Esophagus squamous epithelium (tissue), 5 donors: ENCODE measurements around the gene ALPK1. TPM values are rescaled to one million over a fixed set of nuclear protein-coding genes. Genes with fewer than 3 reads are reported as not detected.

Experiments used
- DNase-seq: peaks from one replicate; lab custom pipeline; 2025; lab: John Stamatoyannopoulos, UW
- H3K27ac ChIP-seq, 4 donors: fragments of 200-600 bp; sonication (generic); one replicate each; pipeline ENCODE4 v1.5.1; 2016 to 2019; ENCODE audit warnings: mild to moderate bottlenecking in 1 of 4
- H3K27me3 ChIP-seq, 4 donors: fragments of 200-600 bp; sonication (generic); 1 replicate in 3 of 4; 2 replicates in 1 of 4; pipeline versions ENCODE4 v1.5.1 to v1.6.0; 2017 to 2021; ENCODE audit warnings: antibody characterized with exemption in 1 of 4
- H3K36me3 ChIP-seq, 3 donors: fragments of 200-600 bp; sonication (generic); one replicate each; pipeline ENCODE4 v1.5.1; 2016 to 2019
- H3K4me1 ChIP-seq, 3 donors: fragments of 200-600 bp; sonication (generic); one replicate each; pipeline ENCODE4 v1.5.1; 2017 to 2019
- H3K4me3 ChIP-seq, 4 donors: fragments of 200-600 bp; sonication (generic); 1 replicate in 3 of 4; 2 replicates in 1 of 4; pipeline ENCODE4 v1.5.1; 2016 to 2019; ENCODE audit warnings: mild to moderate bottlenecking in 2 of 4, moderate library complexity in 1 of 4
- H3K9me3 ChIP-seq, 3 donors: fragments of 200-600 bp; sonication (generic); one replicate each; pipeline ENCODE4 v1.5.1; 2016 to 2019
- POLR2A ChIP-seq, 4 donors: fragments of 450-650 bp; IDR thresholded peaks; one replicate each; pipeline ENCODE4 v1.6.1; 2017; ENCODE audit warnings: antibody characterized with exemption in 4 of 4, mild to moderate bottlenecking in 4 of 4, moderate library complexity in 3 of 4
- WGBS, 2 donors: methylation state at CpG; one replicate each; pipeline ENCODE4 v1.1.5; 2018; 5-methylcytosine and 5-hydroxymethylcytosine counted together
- intact Hi-C: fragments of 100-400 bp; cut with DNase I; formaldehyde crosslinking; loops from one replicate; pipeline ENCODE4 v1.15.0; 2022
- total RNA-seq, 4 donors: library from RNA; depleted of rRNA; stranded (reverse); fragments of >200 nt; gene quantifications; one replicate each; pipeline ENCODE4 v1.1.0, GENCODE V29; 2016
- TF ChIP-seq, protein P1 (sequence below), 6 experiments: fragments of 450-650 bp in 4 of 6; fragments of 200-600 bp in 2 of 6; sonication (generic) in 2 of 6; IDR thresholded peaks; one replicate each; pipeline ENCODE4 v1.5.1; 2016 to 2019; ENCODE audit warnings: antibody characterized with exemption in 6 of 6, mild to moderate bottlenecking in 4 of 6, moderate library complexity in 4 of 6
- donor health status: DM: yes; HTN: yes; CAD: no.

The ALPK1 gene
- total RNA-seq, 4 donors from 2014 or later: 12.6 to 19.5 (median 12.8) TPM

DNA sequence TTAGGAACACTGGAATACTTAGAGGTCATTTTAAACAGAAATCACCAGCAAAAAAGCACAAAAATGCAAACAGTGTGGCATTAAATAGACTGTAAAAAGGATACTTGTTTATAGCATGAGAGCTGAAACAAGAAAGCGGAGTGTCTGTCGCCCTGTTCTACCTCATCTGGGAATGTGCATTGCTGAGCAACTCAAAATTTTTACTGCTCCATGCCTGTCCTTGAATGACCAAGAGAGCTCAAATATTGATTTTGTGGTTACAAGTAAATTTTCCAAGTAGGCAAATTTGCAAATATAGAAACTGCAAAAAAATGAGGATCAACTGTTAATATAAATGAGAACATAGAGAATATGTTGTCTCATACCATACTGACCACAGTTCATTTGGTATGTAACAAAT lies 40.1 kb upstream of the ALPK1 start:
- H3K9me3 ChIP-seq: no peaks in the 10 kb centered on the region
- H3K27me3 ChIP-seq: no peaks in the 10 kb centered on the region
- no peak overlapping the region for H3K4me3 ChIP-seq
- no peak overlapping the region for H3K27ac ChIP-seq
- no peak for DNase-seq
- H3K4me1 ChIP-seq: no peaks in the 10 kb centered on the region
- no peak for TF ChIP-seq POLR2A (IDR thresholded peaks at IDR 0.05)
- TF ChIP-seq, protein P1, sequence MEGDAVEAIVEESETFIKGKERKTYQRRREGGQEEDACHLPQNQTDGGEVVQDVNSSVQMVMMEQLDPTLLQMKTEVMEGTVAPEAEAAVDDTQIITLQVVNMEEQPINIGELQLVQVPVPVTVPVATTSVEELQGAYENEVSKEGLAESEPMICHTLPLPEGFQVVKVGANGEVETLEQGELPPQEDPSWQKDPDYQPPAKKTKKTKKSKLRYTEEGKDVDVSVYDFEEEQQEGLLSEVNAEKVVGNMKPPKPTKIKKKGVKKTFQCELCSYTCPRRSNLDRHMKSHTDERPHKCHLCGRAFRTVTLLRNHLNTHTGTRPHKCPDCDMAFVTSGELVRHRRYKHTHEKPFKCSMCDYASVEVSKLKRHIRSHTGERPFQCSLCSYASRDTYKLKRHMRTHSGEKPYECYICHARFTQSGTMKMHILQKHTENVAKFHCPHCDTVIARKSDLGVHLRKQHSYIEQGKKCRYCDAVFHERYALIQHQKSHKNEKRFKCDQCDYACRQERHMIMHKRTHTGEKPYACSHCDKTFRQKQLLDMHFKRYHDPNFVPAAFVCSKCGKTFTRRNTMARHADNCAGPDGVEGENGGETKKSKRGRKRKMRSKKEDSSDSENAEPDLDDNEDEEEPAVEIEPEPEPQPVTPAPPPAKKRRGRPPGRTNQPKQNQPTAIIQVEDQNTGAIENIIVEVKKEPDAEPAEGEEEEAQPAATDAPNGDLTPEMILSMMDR (IDR thresholded peaks at IDR 0.05): no peak
- 95 to 98% methylated on average over 2 of the region's 2 CpGs for WGBS, 2 donors
- peaks cover 0 to 45% (median 3%) of the 10 kb centered on the region in 3 donors for H3K36me3 ChIP-seq
- intact Hi-C loops: no loop called here

GRCh38 chr4:112266823-112267222 lies 30.3 kb upstream of the ALPK1 start:
- intact Hi-C loops: no loop called here
- 71 to 73% methylated on average over 2 of the region's 2 CpGs for WGBS, 2 donors

GRCh38 chr4:112270051-112270450 lies 27.1 kb upstream of the ALPK1 start:
- WGBS, 2 donors: 78 to 87% methylated on average over 1 of the region's 1 CpG
- Histone ChIP-seq H3K27ac (no peak overlapping the region), H3K27me3 (no peaks in the 10 kb centered on the region), H3K4me3 (no peak overlapping the region), H3K9me3 (no peaks in the 10 kb centered on the region), H3K36me3 (peaks cover 0 to 42% (median 0%) of the 10 kb centered on the region in 3 donors), H3K4me1 (no peaks in the 10 kb centered on the region)
- no peak for DNase-seq
- intact Hi-C loops: no loop called here
- TF ChIP-seq, protein P1 (IDR thresholded peaks at IDR 0.05): no peak
- no peak for TF ChIP-seq POLR2A (IDR thresholded peaks at IDR 0.05)

More at GRCh38 chr4:112266823-112267222, 30.3 kb upstream of the ALPK1 start:
- Histone ChIP-seq H3K27me3 (no peaks in the 10 kb centered on the region), H3K4me1 (no peaks in the 10 kb centered on the region), H3K4me3 (no peak overlapping the region), H3K27ac (no peak overlapping the region), H3K9me3 (no peaks in the 10 kb centered on the region), H3K36me3 (peaks cover 0 to 67% (median 0%) of the 10 kb centered on the region in 3 donors)
- no peak for DNase-seq
- no peak for TF ChIP-seq POLR2A (IDR thresholded peaks at IDR 0.05)
- TF ChIP-seq, protein P1 (IDR thresholded peaks at IDR 0.05): peak in 4 of 6 experiments; percentile 29 to 43 (median 31)

DNA sequence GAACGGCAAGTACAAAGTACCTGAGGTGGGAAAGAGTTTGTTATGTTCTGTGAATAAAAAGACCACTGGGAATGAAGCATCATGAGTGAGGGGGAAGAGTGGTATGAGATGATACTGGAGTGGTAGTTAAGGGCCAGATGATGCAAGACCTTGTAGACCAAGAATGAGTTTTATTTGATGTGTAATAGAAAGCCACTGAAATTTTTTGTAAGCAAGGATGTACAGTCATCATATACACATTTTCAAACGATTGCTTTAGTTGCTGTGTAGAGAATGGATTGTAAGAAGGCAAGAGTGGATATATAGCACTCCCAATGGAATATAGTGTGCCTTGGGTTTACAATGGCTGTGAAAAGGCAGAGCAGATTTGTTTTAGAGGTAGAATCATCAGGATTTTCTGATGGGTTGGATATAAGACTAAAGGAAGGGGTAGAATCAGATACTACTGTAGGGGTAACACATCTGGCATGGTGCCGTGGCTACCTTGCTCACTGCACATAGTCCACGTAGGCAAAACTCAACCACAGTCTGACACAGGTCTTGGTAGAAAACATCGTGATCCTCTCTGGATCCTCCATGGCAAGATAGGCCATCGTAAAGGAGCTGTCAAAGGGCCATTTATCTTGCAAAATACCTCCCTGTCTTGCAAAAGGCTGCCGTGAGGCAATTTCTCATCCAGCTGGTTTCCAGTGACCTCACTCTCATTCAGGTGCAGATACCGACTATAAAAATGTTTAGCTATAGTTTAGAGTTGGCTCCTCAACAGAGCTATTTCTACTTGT lies 26.3 kb upstream of the ALPK1 start:
- TF ChIP-seq POLR2A (IDR thresholded peaks at IDR 0.05): no peak
- TF ChIP-seq, protein P1 (IDR thresholded peaks at IDR 0.05): no peak
- Histone ChIP-seq H3K27ac (no peak overlapping the region), H3K36me3 (peaks cover 0 to 39% (median 0%) of the 10 kb centered on the region in 3 donors), H3K4me3 (no peak overlapping the region), H3K9me3 (no peaks in the 10 kb centered on the region), H3K27me3 (no peaks in the 10 kb centered on the region), H3K4me1 (no peaks in the 10 kb centered on the region)
- WGBS, 2 donors: 68 to 76% methylated on average over 7 to 8 of the region's 8 CpGs
- intact Hi-C loops: no loop called here
- no peak for DNase-seq

GRCh38 chr4:112272292-112272691 lies 24.9 kb upstream of the ALPK1 start:
- no peaks in the 10 kb centered on the region for H3K9me3 ChIP-seq
- 81 to 85% methylated on average over 4 of the region's 4 CpGs for WGBS, 2 donors
- no peak overlapping the region for H3K4me3 ChIP-seq
- H3K4me1 ChIP-seq: peaks cover 0 to 13% (median 0%) of the 10 kb centered on the region in 3 donors
- no peak overlapping the region for H3K27ac ChIP-seq
- no peak for DNase-seq
- peaks cover 0 to 42% (median 0%) of the 10 kb centered on the region in 3 donors for H3K36me3 ChIP-seq
- intact Hi-C loops: no loop called here
- no peaks in the 10 kb centered on the region for H3K27me3 ChIP-seq
- TF ChIP-seq, protein P1 (IDR thresholded peaks at IDR 0.05): no peak
- no peak for TF ChIP-seq POLR2A (IDR thresholded peaks at IDR 0.05)
